Osteocyte (in vitro differentiated cells): ENCODE results near the gene TXNDC11. TPM values are rescaled to one million over a fixed set of nuclear protein-coding genes. Genes with fewer than 3 reads are reported as not detected.
A peak's percentile ranks its signal among the peaks of the same experiment; 100 is the strongest.

Source experiments
- DNase-seq: peaks from one replicate; pipeline ENCODE4 v3.0.0; 2021; ENCODE audit warnings: mixed read lengths; ENCODE audit not compliant: unreplicated experiment; ENCODE audit errors: extremely low spot score
- H3K27ac Mint-ChIP-seq: one replicate; pipeline ENCODE4 v1.8.0; 2021; ENCODE audit warnings: mild to moderate bottlenecking, mixed read lengths; ENCODE audit not compliant: unreplicated experiment
- H3K27me3 Mint-ChIP-seq: one replicate; pipeline ENCODE4 v1.8.0; 2021; ENCODE audit warnings: mixed read lengths; ENCODE audit not compliant: unreplicated experiment
- H3K36me3 Mint-ChIP-seq: one replicate; pipeline ENCODE4 v1.8.0; 2021; ENCODE audit warnings: mixed read lengths; ENCODE audit not compliant: unreplicated experiment
- H3K4me1 Mint-ChIP-seq: one replicate; pipeline ENCODE4 v1.8.0; 2021; ENCODE audit warnings: mixed read lengths; ENCODE audit not compliant: unreplicated experiment
- H3K4me3 Mint-ChIP-seq: one replicate; pipeline ENCODE4 v1.8.0; 2021; ENCODE audit warnings: mild to moderate bottlenecking, moderate library complexity, mixed read lengths; ENCODE audit not compliant: unreplicated experiment
- H3K9me3 Mint-ChIP-seq: one replicate; pipeline ENCODE4 v1.8.0; 2021; ENCODE audit warnings: mixed read lengths; ENCODE audit not compliant: unreplicated experiment
- total RNA-seq: library from RNA; stranded (reverse); gene quantifications from 2 replicates; pipeline ENCODE4 v1.2.1, GENCODE V29; 2021
- TF ChIP-seq, protein P1 (sequence below): fragments of 200-600 bp; sonication (generic); IDR thresholded peaks from 2 replicates; pipeline ENCODE4 v1.5.0; 2021; ENCODE audit warnings: antibody characterized with exemption, mild to moderate bottlenecking, moderate library complexity

The TXNDC11 gene
- total RNA-seq, 1 donor from 2014 or later, result 31.9 TPM

DNA sequence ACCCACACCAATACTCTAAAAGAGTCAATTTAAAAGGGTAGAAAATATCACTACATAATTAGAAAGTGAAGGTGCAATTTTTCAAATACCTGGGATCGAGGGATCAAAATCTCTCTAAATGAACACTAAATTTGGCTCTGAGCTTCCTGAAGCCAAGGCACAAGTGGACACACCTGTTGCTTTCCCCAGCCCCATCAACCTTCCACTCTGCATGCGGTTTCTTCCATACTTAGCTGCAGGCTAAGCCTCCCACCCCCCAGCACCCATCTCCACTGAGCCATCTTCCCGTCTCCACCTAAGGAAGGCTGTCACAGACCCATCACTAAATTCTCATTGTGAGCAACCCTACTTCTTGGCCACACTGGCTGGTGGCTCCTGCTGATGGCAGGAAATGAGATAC, 30.5 kb downstream of the TXNDC11 start:
- Mint-ChIP-seq H3K9me3 (no peaks in the 10 kb centered on the region), H3K4me3 (no peak overlapping the region), H3K4me1 (peaks cover 27% of the 10 kb centered on the region), H3K27ac (no peak overlapping the region), H3K27me3 (no peaks in the 10 kb centered on the region), H3K36me3 (peaks cover 23% of the 10 kb centered on the region)
- TF ChIP-seq, protein P1, sequence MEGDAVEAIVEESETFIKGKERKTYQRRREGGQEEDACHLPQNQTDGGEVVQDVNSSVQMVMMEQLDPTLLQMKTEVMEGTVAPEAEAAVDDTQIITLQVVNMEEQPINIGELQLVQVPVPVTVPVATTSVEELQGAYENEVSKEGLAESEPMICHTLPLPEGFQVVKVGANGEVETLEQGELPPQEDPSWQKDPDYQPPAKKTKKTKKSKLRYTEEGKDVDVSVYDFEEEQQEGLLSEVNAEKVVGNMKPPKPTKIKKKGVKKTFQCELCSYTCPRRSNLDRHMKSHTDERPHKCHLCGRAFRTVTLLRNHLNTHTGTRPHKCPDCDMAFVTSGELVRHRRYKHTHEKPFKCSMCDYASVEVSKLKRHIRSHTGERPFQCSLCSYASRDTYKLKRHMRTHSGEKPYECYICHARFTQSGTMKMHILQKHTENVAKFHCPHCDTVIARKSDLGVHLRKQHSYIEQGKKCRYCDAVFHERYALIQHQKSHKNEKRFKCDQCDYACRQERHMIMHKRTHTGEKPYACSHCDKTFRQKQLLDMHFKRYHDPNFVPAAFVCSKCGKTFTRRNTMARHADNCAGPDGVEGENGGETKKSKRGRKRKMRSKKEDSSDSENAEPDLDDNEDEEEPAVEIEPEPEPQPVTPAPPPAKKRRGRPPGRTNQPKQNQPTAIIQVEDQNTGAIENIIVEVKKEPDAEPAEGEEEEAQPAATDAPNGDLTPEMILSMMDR, result no peak
- DNase-seq, result no peak

DNA sequence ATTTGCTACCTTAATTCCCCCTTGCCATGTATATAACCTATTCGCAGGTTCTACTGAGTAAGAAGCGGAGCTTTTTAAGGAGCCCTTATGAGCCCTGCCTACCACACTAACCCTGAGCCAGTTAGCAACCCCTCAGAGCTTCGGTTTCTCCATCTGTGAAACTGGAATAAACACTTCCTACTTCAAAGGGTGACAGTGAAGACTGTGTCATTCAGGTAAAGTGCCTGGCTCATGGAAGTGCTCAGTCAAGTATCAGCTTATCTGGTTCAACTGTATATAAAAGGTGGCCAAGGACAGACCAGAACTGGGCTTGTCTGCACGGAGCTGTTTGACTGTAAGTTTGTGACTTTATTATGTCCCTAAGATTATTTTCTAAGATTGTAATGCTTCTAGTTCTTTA, 31.0 kb downstream of the TXNDC11 start:
- no peak for DNase-seq
- TF ChIP-seq, protein P1, result no peak
- Mint-ChIP-seq H3K27ac (no peak overlapping the region), H3K27me3 (no peaks in the 10 kb centered on the region), H3K36me3 (peaks cover 22% of the 10 kb centered on the region), H3K4me3 (no peak overlapping the region), H3K9me3 (no peaks in the 10 kb centered on the region), H3K4me1 (peaks cover 26% of the 10 kb centered on the region)

DNA sequence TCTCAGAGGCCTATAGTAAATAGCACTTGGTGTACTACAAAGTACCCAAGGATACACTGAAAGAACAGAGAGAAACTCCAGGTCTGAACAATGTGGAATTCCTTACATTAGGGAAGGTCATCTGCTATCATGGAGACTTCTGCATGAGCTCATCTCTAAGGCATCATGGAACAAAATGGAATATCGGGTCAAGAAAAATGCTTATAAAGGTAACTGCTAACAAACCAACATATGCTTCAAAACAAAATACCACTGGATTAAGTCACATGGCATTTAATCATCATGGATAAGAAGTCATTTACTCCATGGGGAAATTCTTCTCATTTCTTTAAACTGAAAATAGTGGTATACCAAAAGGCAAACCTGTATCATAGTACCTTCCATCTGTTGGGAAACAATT, 34.2 kb downstream of the TXNDC11 start:
- H3K27ac Mint-ChIP-seq, result peak overlapping the region; percentile 3
- H3K27me3 Mint-ChIP-seq, result no peaks in the 10 kb centered on the region
- H3K36me3 Mint-ChIP-seq, result peaks cover 16% of the 10 kb centered on the region
- DNase-seq, result no peak
- no peak overlapping the region for H3K4me3 Mint-ChIP-seq
- H3K4me1 Mint-ChIP-seq, result peaks cover 21% of the 10 kb centered on the region
- TF ChIP-seq, protein P1, result no peak
- H3K9me3 Mint-ChIP-seq, result no peaks in the 10 kb centered on the region

DNA sequence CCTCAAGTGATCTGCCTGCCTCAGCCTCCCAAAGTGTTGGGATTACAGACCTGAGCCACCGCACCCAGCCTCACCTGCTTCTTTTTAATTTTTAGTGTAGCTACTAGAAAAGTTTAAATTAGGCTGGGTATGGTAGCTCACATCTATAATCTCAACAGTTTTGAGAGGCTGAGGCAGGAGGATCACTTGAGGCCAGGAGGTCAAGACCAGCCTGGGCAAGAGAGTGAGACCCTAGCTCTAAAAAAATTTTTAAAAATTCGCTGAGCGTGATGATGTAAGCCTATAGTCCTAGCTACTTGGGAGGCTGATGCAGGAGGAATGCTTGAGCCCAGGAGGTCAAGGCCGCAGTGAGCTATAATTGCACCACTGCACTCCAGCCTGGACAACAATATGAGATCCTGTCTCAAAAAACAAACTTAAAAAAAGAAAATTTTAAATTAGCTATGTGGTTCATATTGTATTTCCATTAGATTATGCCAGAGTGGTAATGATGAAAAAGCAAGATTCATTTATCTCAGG, 34.9 kb downstream of the TXNDC11 start:
- Mint-ChIP-seq H3K27me3 (no peaks in the 10 kb centered on the region), H3K27ac (no peak overlapping the region), H3K4me3 (no peak overlapping the region), H3K4me1 (peaks cover 21% of the 10 kb centered on the region), H3K36me3 (peaks cover 18% of the 10 kb centered on the region), H3K9me3 (no peaks in the 10 kb centered on the region)
- TF ChIP-seq, protein P1, result no peak
- DNase-seq, result no peak

DNA sequence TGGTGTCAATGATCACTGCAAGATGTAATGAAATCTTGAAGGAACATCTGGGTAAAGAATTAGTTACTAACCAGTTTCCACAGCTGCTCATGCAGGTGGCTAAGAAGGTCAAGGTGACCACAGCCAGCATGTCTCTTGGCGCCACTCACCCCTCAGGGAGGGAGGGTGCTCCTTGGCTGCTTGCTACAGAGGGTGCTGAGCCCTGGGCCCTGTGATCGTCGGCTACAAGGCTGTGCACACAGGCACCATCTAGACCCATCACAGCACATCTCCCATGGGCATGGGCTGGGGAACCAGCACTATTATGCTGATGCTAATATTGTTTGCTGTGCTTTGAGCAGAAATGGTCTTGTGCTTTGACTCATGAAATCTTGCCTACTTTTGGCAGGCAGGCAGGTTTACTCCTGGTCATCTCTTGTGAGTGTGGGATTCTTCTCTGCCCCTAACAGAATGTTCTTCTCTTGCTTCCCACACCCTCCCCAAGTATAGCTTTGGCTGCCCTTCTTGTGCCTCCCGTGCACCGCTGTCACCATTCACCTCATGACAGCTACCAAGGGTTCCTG, 36.4 kb downstream of the TXNDC11 start:
- no peak overlapping the region for H3K4me3 Mint-ChIP-seq
- H3K27me3 Mint-ChIP-seq, result no peaks in the 10 kb centered on the region
- TF ChIP-seq, protein P1, result no peak
- H3K36me3 Mint-ChIP-seq, result peaks cover 18% of the 10 kb centered on the region
- H3K4me1 Mint-ChIP-seq, result peaks cover 21% of the 10 kb centered on the region
- no peaks in the 10 kb centered on the region for H3K9me3 Mint-ChIP-seq
- peak; percentile 63 for DNase-seq
- no peak overlapping the region for H3K27ac Mint-ChIP-seq
